Smooth muscle cell (in vitro differentiated cells): ENCODE results near the gene MYO1D. TPM values are rescaled to one million over a fixed set of nuclear protein-coding genes. Genes with fewer than 3 reads are reported as not detected.
A peak's percentile ranks its signal among the peaks of the same experiment; 100 is the strongest.

Experiments used
- DNase-seq: peaks from one replicate; lab custom pipeline; 2025; ENCODE audit not compliant: unreplicated experiment; lab: John Stamatoyannopoulos, UW
- H2AFZ ChIP-seq: fragments of 200-600 bp; sonication (generic); 2 replicates; pipeline ENCODE4 v1.6.0; 2016; ENCODE audit warnings: antibody characterized with exemption, low read depth, mild to moderate bottlenecking
- H3F3A ChIP-seq: fragments of 200-600 bp; sonication (generic); 2 replicates; pipeline ENCODE4 v1.6.0; 2017; ENCODE audit warnings: antibody characterized with exemption, low read depth
- H3K27ac ChIP-seq: fragments of 200-600 bp; sonication (generic); 2 replicates; pipeline ENCODE4 v1.5.1; 2016; ENCODE audit warnings: low read depth, mild to moderate bottlenecking
- H3K27me3 ChIP-seq: fragments of 200-600 bp; sonication (generic); 2 replicates; pipeline ENCODE4 v1.6.1; 2016; ENCODE audit warnings: low read depth, mild to moderate bottlenecking
- H3K36me3 ChIP-seq: fragments of 200-600 bp; sonication (generic); 2 replicates; pipeline ENCODE4 v1.5.1; 2016; ENCODE audit warnings: low read depth
- H3K4me1 ChIP-seq: fragments of 200-600 bp; sonication (generic); 2 replicates; pipeline ENCODE4 v1.5.1; 2016; ENCODE audit warnings: low read depth
- H3K4me2 ChIP-seq: fragments of 200-600 bp; sonication (generic); 2 replicates; pipeline ENCODE4 v1.6.0; 2016; ENCODE audit warnings: mild to moderate bottlenecking
- H3K4me3 ChIP-seq: fragments of 200-600 bp; sonication (generic); 2 replicates; pipeline ENCODE4 v1.5.1; 2016; ENCODE audit warnings: mild to moderate bottlenecking
- H3K79me2 ChIP-seq: fragments of 200-600 bp; sonication (generic); 2 replicates; pipeline ENCODE4 v1.6.0; 2016; ENCODE audit warnings: low read depth, mild to moderate bottlenecking
- H3K9ac ChIP-seq: fragments of 200-600 bp; sonication (generic); 2 replicates; pipeline ENCODE4 v1.6.0; 2016; ENCODE audit warnings: low read depth
- H3K9me3 ChIP-seq: fragments of 200-600 bp; sonication (generic); replicated peaks from 2 replicates; pipeline ENCODE4 v1.5.1; 2016; ENCODE audit warnings: low read depth
- H4K20me1 ChIP-seq: fragments of 200-600 bp; sonication (generic); 2 replicates; pipeline ENCODE4 v1.6.0; 2016; ENCODE audit warnings: low read depth
- WGBS: methylation state at CpG from one replicate; pipeline ENCODE4 v1.1.7; 2016; ENCODE audit warnings: low lambda C conversion rate; 5-methylcytosine and 5-hydroxymethylcytosine counted together
- polyA plus RNA-seq: library from polyadenylated mRNA; unstranded; fragments of >200 nt; fragmentation: Nextera tagmentation; extraction: Ambion mirVana; gene quantifications from 2 replicates; pipeline ENCODE4 v1.2.1, GENCODE V29; 2016
- total RNA-seq: library from RNA; depleted of rRNA; stranded (reverse); fragments of >200 nt; gene quantifications from 2 replicates; pipeline ENCODE4 v1.2.3, GENCODE V29; 2014
- TF ChIP-seq, protein P1 (sequence below): fragments of 200-600 bp; sonication (generic); IDR thresholded peaks from 2 replicates; pipeline ENCODE4 v1.5.1; 2017; ENCODE audit warnings: borderline replicate concordance, mild to moderate bottlenecking, antibody characterized with exemption; ENCODE audit not compliant: insufficient read depth, poor library complexity, severe bottlenecking

MYO1D gene
- total and polyA plus RNA-seq, 2 experiments from 2014 or later: 13.9 to 35.7 TPM

GRCh38 chr17:32551186-32551955 lies 325.6 kb downstream of the MYO1D start:
- Histone ChIP-seq H3K9ac (peak overlapping the region; percentile 72), H3K27ac (peak overlapping the region; percentile 86), H3K36me3 (no peaks in the 10 kb centered on the region), H3K4me3 (no peak overlapping the region), H4K20me1 (no peaks in the 10 kb centered on the region), H3K27me3 (no peaks in the 10 kb centered on the region), H3K79me2 (no peaks in the 10 kb centered on the region), H3K4me1 (peaks cover 5% of the 10 kb centered on the region), H2AFZ (no peak overlapping the region), H3K9me3 (no peaks in the 10 kb centered on the region), H3K4me2 (peak overlapping the region; percentile 66), H3F3A (peaks cover 6% of the 10 kb centered on the region)
- no peak for DNase-seq
- TF ChIP-seq, protein P1, sequence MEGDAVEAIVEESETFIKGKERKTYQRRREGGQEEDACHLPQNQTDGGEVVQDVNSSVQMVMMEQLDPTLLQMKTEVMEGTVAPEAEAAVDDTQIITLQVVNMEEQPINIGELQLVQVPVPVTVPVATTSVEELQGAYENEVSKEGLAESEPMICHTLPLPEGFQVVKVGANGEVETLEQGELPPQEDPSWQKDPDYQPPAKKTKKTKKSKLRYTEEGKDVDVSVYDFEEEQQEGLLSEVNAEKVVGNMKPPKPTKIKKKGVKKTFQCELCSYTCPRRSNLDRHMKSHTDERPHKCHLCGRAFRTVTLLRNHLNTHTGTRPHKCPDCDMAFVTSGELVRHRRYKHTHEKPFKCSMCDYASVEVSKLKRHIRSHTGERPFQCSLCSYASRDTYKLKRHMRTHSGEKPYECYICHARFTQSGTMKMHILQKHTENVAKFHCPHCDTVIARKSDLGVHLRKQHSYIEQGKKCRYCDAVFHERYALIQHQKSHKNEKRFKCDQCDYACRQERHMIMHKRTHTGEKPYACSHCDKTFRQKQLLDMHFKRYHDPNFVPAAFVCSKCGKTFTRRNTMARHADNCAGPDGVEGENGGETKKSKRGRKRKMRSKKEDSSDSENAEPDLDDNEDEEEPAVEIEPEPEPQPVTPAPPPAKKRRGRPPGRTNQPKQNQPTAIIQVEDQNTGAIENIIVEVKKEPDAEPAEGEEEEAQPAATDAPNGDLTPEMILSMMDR: no peak
- 67% methylated on average over 8 of the region's 8 CpGs for WGBS

DNA sequence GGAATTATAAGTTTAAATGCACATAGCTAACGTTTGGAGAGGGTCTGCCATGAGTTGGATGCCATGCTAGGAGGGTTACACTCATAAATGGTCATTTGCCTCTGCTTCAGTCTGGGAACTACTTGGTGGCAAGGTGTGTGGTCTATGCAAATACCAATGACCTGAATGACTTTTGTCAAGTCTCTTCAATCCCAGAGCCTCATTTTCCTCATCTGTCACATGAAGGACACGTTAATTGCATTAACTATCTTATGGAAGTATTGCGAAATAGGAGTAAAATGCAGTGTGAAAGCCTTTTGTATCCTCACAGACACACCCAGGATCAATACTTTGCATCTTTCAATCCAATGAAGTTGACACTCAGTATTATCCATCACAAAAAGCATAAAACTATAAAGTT lies 327.4 kb downstream of the MYO1D start:
- H3K27me3 ChIP-seq: no peaks in the 10 kb centered on the region
- no peaks in the 10 kb centered on the region for H3K9me3 ChIP-seq
- WGBS: 87% methylated on average over 3 of the region's 3 CpGs
- no peak overlapping the region for H3K27ac ChIP-seq
- no peak for DNase-seq
- TF ChIP-seq, protein P1: no peak
- H3K36me3 ChIP-seq: no peaks in the 10 kb centered on the region
- no peaks in the 10 kb centered on the region for H3K79me2 ChIP-seq
- no peaks in the 10 kb centered on the region for H4K20me1 ChIP-seq
- peaks cover 6% of the 10 kb centered on the region for H3F3A ChIP-seq
- no peak overlapping the region for H3K4me2 ChIP-seq
- no peak overlapping the region for H3K4me3 ChIP-seq
- H2AFZ ChIP-seq: no peak overlapping the region
- peaks cover 5% of the 10 kb centered on the region for H3K4me1 ChIP-seq
- no peak overlapping the region for H3K9ac ChIP-seq

DNA sequence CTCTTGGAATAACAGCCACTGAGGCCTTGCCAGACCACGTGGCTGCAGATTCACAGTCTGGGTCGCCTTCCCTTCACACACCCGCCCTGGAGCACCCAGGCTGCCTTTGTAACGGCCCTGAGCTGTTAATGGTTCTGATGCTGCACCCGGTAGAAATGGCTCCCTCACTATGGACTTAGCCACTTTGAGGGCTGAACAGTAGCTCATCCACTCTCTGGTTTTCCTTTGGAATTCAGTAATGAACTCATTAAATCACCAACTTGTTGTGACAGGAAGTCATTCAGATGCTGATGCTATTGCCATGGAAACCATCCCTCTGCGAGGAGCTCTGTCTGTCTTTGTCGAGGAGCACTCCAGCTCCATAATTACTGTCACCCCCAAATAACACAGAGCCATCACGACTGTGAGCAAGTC lies 330.9 kb downstream of the MYO1D start:
- DNase-seq: no peak
- no peak overlapping the region for H2AFZ ChIP-seq
- TF ChIP-seq, protein P1: no peak
- H3K4me1 ChIP-seq: no peaks in the 10 kb centered on the region
- no peaks in the 10 kb centered on the region for H3K36me3 ChIP-seq
- H3K9me3 ChIP-seq: no peaks in the 10 kb centered on the region
- H3K27ac ChIP-seq: no peak overlapping the region
- 39% methylated on average over 8 of the region's 8 CpGs for WGBS
- no peaks in the 10 kb centered on the region for H3F3A ChIP-seq
- no peaks in the 10 kb centered on the region for H3K79me2 ChIP-seq
- H3K9ac ChIP-seq: no peak overlapping the region
- no peaks in the 10 kb centered on the region for H3K27me3 ChIP-seq
- no peak overlapping the region for H3K4me3 ChIP-seq
- H4K20me1 ChIP-seq: no peaks in the 10 kb centered on the region
- no peak overlapping the region for H3K4me2 ChIP-seq

GRCh38 chr17:32542186-32542585 lies 334.7 kb downstream of the MYO1D start:
- H3K36me3 ChIP-seq: no peaks in the 10 kb centered on the region
- no peak overlapping the region for H3K27ac ChIP-seq
- no peak overlapping the region for H3K4me3 ChIP-seq
- no peak overlapping the region for H3K9ac ChIP-seq
- H3F3A ChIP-seq: no peaks in the 10 kb centered on the region
- TF ChIP-seq, protein P1: no peak
- no peaks in the 10 kb centered on the region for H3K79me2 ChIP-seq
- H2AFZ ChIP-seq: no peak overlapping the region
- WGBS: 86% methylated on average over 7 of the region's 7 CpGs
- no peaks in the 10 kb centered on the region for H4K20me1 ChIP-seq
- no peak for DNase-seq
- no peaks in the 10 kb centered on the region for H3K9me3 ChIP-seq
- H3K4me2 ChIP-seq: no peak overlapping the region
- H3K4me1 ChIP-seq: no peaks in the 10 kb centered on the region
- H3K27me3 ChIP-seq: no peaks in the 10 kb centered on the region
